GM19239 (cell line): ENCODE data around the gene CACFD1.

Experiments
- DNase-seq: peaks from one replicate; pipeline ENCODE4 v3.0.0; 2011; ENCODE audit warnings: low spot score; ENCODE audit not compliant: insufficient read length
- FAIRE-seq: peaks from 2 replicates; lab custom pipeline; 2011; peaks lifted over from hg19 to GRCh38; lab: Jason Lieb, UNC

CACFD1 gene

DNA sequence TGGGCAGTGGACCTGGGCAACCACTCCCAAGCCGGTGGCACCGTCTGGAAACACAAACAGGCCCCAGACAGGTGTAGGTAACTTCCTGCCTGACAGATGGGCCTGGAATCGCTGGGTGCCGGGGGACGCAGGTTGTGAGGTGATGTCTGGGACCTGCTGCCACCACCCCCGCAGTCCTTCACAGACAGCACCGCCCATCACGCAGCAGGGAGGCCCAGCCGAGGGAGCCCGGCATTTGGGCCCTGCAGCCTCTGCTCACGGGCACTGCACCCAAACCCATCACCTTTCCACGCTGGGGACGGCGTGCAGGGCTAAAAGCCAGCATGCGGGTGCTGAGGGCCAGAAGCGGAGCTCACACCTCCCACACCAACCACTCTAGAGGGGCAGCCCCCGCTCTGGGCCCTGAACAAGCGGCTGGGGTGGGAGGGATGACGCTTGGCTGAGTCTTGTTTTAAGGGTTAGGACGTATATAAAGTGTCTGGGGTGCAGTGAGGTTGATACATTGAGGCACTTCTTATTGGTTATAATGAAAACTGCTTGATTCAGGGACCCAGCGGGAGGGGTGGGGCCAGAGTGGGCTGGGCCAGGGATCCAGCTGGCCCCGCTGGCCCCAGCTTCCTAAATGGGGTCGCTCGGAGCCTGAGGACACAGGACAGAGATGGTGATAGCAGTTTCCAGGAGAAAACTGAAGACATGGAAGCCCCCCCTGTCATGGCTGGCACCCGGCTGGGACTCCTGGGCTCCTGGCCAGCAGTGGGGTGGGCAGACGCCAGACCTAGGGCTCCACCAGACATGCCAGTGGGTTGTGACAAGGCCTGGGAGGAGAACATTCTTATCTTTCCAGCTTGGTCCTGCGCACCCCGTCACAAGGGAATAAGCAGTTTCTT is 53.7 kb downstream of the CACFD1 start:
- DNase-seq, result no peak
- FAIRE-seq, result no peak

DNA sequence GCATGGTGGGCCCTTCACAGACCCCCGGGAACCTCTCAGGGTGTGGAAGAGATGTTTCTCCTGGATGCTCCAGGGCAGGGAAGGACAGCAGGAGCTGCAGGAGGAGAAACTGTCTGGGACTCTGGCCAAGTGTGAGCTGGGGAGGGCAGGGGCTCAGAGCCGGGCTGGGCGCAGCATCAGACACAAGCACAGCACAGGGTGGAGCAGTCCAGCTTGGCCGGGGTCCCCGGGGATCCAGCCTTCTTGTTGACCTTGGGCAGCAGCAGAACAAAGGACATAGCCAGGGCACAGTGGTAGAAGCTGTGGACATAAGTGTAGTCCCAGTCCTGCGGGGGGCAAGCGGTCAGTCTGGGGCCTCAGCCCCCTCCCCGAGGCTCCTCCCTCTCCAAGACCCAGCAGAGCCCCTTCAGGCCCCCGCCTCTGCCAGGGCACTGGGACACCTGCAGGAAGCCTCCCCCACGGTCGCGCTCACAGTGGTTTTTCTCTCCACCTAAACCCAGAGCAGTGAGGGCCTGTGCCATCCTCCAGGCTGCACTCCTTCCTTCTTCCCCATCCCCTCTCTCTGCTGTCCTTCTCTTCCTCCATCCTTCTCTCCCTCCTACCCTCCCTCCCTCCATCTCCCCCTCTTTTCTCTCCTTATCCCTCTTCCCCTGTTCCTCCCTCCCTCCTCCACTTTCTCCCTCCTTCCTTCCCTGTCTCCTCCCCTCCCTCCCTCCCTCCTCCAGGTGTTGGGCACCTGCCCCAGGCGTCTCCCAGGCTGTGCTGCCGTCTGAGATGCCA is 54.9 kb downstream of the CACFD1 start:
- DNase-seq (no peak), FAIRE-seq (no peak)

DNA sequence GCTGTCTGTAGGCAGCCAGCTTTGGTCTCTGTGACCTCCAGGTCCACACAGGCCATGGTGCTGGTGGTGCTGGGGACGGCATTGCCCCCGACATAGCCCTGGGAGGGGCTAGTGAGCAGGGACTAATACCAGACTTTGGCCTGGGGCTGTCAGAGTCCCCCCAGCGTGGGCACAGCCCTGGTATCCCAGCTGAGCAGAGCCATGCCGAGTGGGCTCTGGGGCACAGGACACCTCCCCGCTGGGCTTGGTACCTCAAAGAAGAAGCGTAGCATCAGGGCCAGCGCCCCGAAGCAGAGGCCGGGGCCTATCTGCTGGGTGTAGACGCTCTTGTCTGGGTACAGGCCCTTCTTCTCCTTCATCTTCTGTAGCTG is 55.4 kb downstream of the CACFD1 start:
- FAIRE-seq (no peak), DNase-seq (no peak)

DNA sequence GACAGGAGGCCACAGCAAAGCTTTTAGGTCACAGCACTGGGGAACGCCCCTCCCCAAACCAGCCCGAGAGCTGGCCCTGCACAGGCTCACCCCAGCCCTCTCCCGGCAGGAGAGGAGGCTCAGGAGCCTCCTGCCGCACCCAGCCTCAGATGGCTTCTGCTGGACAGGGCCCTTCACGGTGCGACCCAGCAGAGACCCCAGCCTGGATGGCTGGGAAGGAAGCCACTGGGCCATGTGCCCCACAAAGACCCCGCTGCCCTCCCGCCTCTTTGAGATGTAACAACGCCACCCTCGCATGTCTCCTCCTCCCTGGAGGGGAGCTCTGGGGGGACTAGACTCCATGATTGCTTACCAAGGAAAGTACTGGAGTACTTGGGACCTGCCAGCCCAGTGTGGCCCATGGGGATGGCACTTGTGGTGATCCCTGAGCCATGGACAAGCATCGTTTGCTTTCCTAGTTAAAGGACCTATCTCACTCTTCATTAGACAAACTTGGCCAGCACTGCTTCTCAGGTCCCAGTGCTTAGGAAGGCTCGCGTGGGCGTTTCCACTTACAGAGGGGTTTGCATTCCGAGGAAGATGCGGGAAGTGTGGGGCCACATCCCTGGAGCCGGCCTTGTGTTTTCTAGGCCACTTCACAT is 56.0 kb downstream of the CACFD1 start:
- FAIRE-seq, result no peak

DNA sequence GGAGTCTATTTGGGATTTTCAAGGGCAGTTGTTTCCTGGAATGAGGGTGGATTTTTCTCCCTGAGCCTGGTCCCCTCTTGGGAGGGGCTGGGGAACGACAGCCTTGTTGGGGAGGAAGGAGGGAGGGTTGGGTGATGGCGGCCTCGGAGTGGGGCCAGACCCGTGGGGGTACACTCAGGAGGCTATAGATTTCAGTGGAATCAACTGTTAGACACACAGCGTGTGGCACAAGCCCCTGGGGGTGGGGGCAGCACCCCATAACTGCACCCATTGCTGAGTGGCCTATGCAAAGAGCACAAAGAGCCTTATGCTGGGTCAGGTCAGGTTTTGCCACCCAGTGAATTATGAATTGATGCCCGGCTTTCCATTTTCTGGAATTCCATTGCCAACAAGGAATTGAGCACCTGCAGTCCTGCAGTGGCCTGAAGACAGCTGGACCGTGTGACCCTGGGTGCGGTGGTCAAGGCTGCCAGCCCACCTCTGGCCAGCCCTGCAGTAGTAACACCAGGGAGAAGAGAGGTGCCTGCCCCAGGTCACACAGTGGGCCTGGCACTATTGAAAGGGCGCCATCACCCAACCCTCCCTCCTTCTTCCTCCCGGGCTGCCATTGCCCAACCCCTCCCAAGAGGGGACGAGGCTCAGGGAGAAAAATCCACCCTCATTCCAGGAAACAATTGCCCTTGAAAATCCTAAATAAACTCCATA is 56.6 kb downstream of the CACFD1 start:
- FAIRE-seq, result no peak
- DNase-seq, result no peak

More for the DNA sequence above, 56.0 kb downstream of the CACFD1 start:
- no peak for DNase-seq

DNA sequence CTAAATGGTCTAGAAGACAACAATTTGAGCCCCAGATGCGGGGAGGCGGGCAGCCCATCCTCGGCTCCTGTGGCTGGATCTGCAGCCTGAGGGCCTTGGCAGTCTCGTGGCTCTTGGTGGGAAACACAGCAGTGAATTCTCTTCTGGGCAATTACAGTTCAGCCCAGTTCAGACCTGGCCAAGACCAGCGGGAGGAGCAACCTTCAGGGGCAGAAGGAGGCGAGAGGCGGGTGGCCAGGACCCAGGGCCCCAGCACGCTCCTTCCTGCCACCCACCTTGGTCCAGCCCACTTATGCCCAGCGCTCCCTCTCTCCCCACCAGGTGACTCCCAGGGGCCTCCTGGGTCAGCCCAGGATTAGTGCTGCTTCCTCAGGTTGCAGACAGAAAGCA is 57.2 kb downstream of the CACFD1 start:
- DNase-seq (no peak), FAIRE-seq (no peak)

DNA sequence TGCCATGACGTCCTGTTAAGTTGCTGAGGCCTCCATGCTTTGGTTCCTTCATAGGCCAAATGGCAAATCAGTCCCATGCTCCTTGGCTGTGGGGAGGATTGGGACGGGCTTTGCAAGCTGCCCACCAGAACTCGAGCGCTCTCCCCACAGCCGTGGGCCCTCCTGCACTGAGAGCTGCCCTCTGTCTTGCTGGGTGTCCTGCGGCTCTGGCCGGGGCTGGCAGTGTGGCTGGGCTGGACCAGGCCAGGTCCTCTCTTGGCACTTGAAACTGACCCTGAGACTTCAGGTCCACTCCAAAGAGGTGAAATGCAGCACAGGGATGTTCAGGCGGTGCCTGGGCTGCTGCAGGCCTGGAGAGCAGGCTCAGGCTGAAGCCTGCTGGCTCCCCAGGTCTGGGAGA is 57.9 kb downstream of the CACFD1 start:
- no peak for DNase-seq
- no peak for FAIRE-seq

DNA sequence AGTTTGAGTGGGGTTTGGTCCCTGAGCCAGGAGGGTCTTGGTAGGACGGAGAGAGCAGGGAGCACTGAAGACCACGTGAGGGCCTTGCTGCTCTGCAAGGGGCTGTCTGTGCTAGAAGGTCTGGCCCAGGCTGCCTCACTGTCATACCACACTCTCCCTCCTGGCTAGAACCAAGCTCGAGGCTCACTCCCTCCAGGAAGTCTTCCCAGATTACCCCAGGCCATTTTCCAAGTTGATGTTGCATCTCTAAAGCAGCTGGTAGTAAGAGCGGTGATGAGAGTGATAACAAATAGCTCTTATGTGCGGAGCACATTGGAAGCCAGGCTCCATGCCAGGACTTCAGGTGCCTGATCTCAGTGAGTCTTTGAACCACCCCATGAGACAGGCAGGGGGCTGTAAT is 58.4 kb downstream of the CACFD1 start:
- no peak for DNase-seq
- no peak for FAIRE-seq

DNA sequence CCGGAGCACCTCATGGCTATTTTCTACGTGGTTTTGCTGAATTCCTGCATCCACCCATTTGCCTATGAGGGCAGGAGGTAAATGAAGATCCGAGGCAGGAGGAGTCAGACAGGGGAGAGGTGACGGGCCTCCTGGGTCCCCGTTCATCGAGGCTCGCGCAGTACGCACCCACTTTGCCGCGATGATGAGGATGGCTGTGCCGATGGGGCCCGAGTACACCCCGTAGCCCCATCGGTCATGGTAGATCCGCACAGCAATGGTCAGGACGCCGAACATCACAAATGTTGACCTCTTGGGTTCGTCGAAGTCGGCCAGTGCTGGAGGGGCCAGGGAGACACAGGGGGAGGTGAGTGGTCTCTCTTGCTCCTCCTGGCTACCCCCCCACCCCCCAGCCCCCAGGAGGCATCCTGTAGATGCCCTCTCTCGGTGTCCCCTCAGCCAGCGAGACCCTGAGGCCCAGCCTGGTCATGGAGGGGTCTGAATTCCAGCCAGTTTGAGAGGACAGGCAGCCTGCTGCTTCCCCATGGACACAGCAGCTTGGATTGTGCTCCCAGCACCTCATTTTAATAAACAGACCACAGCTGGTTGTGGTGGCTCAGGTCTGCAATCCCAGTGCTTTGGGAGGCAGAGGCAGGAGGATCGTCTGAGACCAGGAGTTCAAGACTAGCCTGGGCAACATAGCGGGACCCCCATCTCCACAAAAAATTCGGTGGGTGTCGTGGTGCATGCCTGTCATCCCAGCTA is 59.1 kb downstream of the CACFD1 start:
- DNase-seq (no peak), FAIRE-seq (no peak)

DNA sequence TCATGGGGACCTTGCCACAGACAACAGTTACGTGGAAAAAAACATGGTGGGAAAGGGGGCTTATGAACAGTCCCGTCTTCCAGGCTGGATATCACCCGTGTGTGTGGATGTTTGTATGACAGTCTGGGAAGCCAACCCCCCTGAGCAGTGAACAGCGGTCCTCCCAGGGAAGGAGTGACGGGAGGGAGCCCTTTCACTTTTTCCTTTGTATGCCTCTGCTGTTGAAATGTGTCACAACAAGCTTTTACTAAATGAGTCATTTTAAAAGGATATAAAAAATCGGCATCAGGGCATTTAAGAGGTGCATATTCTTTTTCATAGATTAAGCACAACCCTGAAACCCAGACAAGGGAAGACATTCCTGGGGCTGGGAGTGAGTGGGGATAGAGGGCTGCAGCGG is 59.9 kb downstream of the CACFD1 start:
- FAIRE-seq (no peak), DNase-seq (no peak)

DNA sequence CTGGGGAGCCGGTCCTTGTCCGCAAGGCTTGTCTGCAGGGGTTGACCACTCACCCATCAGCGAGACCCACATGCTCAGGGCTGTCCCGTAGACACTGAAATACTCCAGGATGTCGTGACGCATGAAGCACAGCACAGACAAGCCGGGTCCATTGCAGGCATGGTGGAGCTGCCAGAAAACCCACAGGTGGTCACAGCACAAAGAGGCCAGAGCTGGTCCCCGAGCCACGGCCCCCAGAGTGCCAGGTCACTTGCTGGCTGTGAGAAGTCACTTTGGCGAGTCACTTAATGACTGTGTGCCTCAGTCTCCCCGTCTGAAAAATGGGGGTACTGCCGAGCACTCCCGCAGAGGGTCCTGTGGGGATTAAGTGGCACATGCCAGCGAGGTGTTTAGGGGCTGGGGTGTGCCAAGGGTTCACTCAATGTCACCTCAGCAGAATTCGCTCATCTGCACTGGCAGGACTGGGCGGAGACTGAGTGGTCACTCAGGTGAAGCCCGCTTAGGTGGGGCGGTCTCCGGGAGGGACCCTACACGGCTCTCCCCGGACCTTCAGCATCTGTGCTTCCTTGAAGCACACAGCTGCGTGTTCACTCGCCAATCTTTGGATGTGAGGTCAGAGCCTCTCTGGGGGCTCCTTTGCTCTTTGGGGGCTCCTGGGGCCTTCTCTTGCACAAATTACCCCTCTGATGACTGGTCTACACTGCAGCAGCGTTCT is 60.5 kb downstream of the CACFD1 start:
- DNase-seq (no peak), FAIRE-seq (no peak)
